ENCODE measurements around the gene KRTAP24-1.

The KRTAP24-1 gene

GRCh38 chr21:30256100-30256499, 26.6 kb downstream of the KRTAP24-1 start:
- Histone ChIP-seq H3K27me3 (ENCODE audit: insufficient read depth, low read length) (no peaks in the 10 kb centered on the region), H2AFZ (ENCODE audit: low read depth, low read length) (no peak overlapping the region), H3K36me3 (ENCODE audit: insufficient read depth, low read length) (no peaks in the 10 kb centered on the region), H3K4me3 (ENCODE audit: low read length) (no peak overlapping the region), H3K4me1 (ENCODE audit: insufficient read depth, low read length) (no peaks in the 10 kb centered on the region), H3K9me3 (ENCODE audit: low read length) (no peaks in the 10 kb centered on the region)

GRCh38 chr21:30255679-30256078, 27.1 kb downstream of the KRTAP24-1 start:
- no peaks in the 10 kb centered on the region for H3K4me1 ChIP-seq (ENCODE audit: insufficient read depth, low read length)
- H3K27me3 ChIP-seq (ENCODE audit: insufficient read depth, low read length): no peaks in the 10 kb centered on the region
- H3K36me3 ChIP-seq (ENCODE audit: insufficient read depth, low read length): no peaks in the 10 kb centered on the region
- H3K4me3 ChIP-seq (ENCODE audit: low read length): no peak overlapping the region
- no peak overlapping the region for H2AFZ ChIP-seq (ENCODE audit: low read depth, low read length)
- H3K9me3 ChIP-seq (ENCODE audit: low read length): no peaks in the 10 kb centered on the region

GRCh38 chr21:30251781-30252180, 31.0 kb downstream of the KRTAP24-1 start:
- no peak overlapping the region for H3K4me3 ChIP-seq (ENCODE audit: low read length)
- H3K36me3 ChIP-seq (ENCODE audit: insufficient read depth, low read length): no peaks in the 10 kb centered on the region
- H3K9me3 ChIP-seq (ENCODE audit: low read length): no peaks in the 10 kb centered on the region
- no peak overlapping the region for H2AFZ ChIP-seq (ENCODE audit: low read depth, low read length)
- H3K27me3 ChIP-seq (ENCODE audit: insufficient read depth, low read length): no peaks in the 10 kb centered on the region
- no peaks in the 10 kb centered on the region for H3K4me1 ChIP-seq (ENCODE audit: insufficient read depth, low read length)

GRCh38 chr21:30249936-30250335, 32.8 kb downstream of the KRTAP24-1 start:
- Histone ChIP-seq H3K4me3 (ENCODE audit: low read length) (no peak overlapping the region), H2AFZ (ENCODE audit: low read depth, low read length) (no peak overlapping the region), H3K27me3 (ENCODE audit: insufficient read depth, low read length) (no peaks in the 10 kb centered on the region), H3K9me3 (ENCODE audit: low read length) (no peaks in the 10 kb centered on the region), H3K36me3 (ENCODE audit: insufficient read depth, low read length) (no peaks in the 10 kb centered on the region), H3K4me1 (ENCODE audit: insufficient read depth, low read length) (no peaks in the 10 kb centered on the region)

- Histone ChIP-seq H3K4me3 (ENCODE audit: low read length) (no peak overlapping the region), H3K27me3 (ENCODE audit: insufficient read depth, low read length) (no peaks in the 10 kb centered on the region), H3K36me3 (ENCODE audit: insufficient read depth, low read length) (no peaks in the 10 kb centered on the region), H3K9me3 (ENCODE audit: low read length) (no peaks in the 10 kb centered on the region), H3K4me1 (ENCODE audit: insufficient read depth, low read length) (peaks cover 4% of the 10 kb centered on the region), H2AFZ (ENCODE audit: low read depth, low read length) (no peak overlapping the region)
Observed at GRCh38 chr21:30248844-30249243, 33.9 kb downstream of the KRTAP24-1 start.

- Histone ChIP-seq H2AFZ (ENCODE audit: low read depth, low read length) (no peak overlapping the region), H3K9me3 (ENCODE audit: low read length) (no peaks in the 10 kb centered on the region), H3K27me3 (ENCODE audit: insufficient read depth, low read length) (no peaks in the 10 kb centered on the region), H3K4me3 (ENCODE audit: low read length) (no peak overlapping the region), H3K36me3 (ENCODE audit: insufficient read depth, low read length) (no peaks in the 10 kb centered on the region), H3K4me1 (ENCODE audit: insufficient read depth, low read length) (peaks cover 4% of the 10 kb centered on the region)
Observed at GRCh38 chr21:30245061-30245460, 37.7 kb downstream of the KRTAP24-1 start.

GRCh38 chr21:30243691-30244090, 39.1 kb downstream of the KRTAP24-1 start:
- H3K4me1 ChIP-seq (ENCODE audit: insufficient read depth, low read length): peaks cover 4% of the 10 kb centered on the region
- H3K27me3 ChIP-seq (ENCODE audit: insufficient read depth, low read length): no peaks in the 10 kb centered on the region
- H3K9me3 ChIP-seq (ENCODE audit: low read length): no peaks in the 10 kb centered on the region
- no peak overlapping the region for H2AFZ ChIP-seq (ENCODE audit: low read depth, low read length)
- no peaks in the 10 kb centered on the region for H3K36me3 ChIP-seq (ENCODE audit: insufficient read depth, low read length)
- H3K4me3 ChIP-seq (ENCODE audit: low read length): no peak overlapping the region

GRCh38 chr21:30240661-30241060, 42.1 kb downstream of the KRTAP24-1 start:
- peaks cover 4% of the 10 kb centered on the region for H3K4me1 ChIP-seq (ENCODE audit: insufficient read depth, low read length)
- no peak overlapping the region for H2AFZ ChIP-seq (ENCODE audit: low read depth, low read length)
- no peak overlapping the region for H3K4me3 ChIP-seq (ENCODE audit: low read length)
- no peaks in the 10 kb centered on the region for H3K36me3 ChIP-seq (ENCODE audit: insufficient read depth, low read length)
- no peaks in the 10 kb centered on the region for H3K27me3 ChIP-seq (ENCODE audit: insufficient read depth, low read length)
- H3K9me3 ChIP-seq (ENCODE audit: low read length): no peaks in the 10 kb centered on the region

- H3K4me1 ChIP-seq (ENCODE audit: insufficient read depth, low read length): no peaks in the 10 kb centered on the region
- H3K36me3 ChIP-seq (ENCODE audit: insufficient read depth, low read length): no peaks in the 10 kb centered on the region
- no peak overlapping the region for H2AFZ ChIP-seq (ENCODE audit: low read depth, low read length)
- no peaks in the 10 kb centered on the region for H3K9me3 ChIP-seq (ENCODE audit: low read length)
- no peaks in the 10 kb centered on the region for H3K27me3 ChIP-seq (ENCODE audit: insufficient read depth, low read length)
- H3K4me3 ChIP-seq (ENCODE audit: low read length): no peak overlapping the region
Observed at GRCh38 chr21:30238168-30238567, 44.6 kb downstream of the KRTAP24-1 start.

GRCh38 chr21:30234643-30235042, 48.1 kb downstream of the KRTAP24-1 start:
- no peak overlapping the region for H2AFZ ChIP-seq (ENCODE audit: low read depth, low read length)
- H3K4me1 ChIP-seq (ENCODE audit: insufficient read depth, low read length): no peaks in the 10 kb centered on the region
- H3K9me3 ChIP-seq (ENCODE audit: low read length): no peaks in the 10 kb centered on the region
- no peaks in the 10 kb centered on the region for H3K27me3 ChIP-seq (ENCODE audit: insufficient read depth, low read length)
- no peaks in the 10 kb centered on the region for H3K36me3 ChIP-seq (ENCODE audit: insufficient read depth, low read length)
- H3K4me3 ChIP-seq (ENCODE audit: low read length): no peak overlapping the region

- no peaks in the 10 kb centered on the region for H3K9me3 ChIP-seq (ENCODE audit: low read length)
- no peaks in the 10 kb centered on the region for H3K27me3 ChIP-seq (ENCODE audit: insufficient read depth, low read length)
- H2AFZ ChIP-seq (ENCODE audit: low read depth, low read length): no peak overlapping the region
- H3K4me3 ChIP-seq (ENCODE audit: low read length): no peak overlapping the region
- H3K4me1 ChIP-seq (ENCODE audit: insufficient read depth, low read length): no peaks in the 10 kb centered on the region
- no peaks in the 10 kb centered on the region for H3K36me3 ChIP-seq (ENCODE audit: insufficient read depth, low read length)
Observed at GRCh38 chr21:30234050-30234449, 48.7 kb downstream of the KRTAP24-1 start.

GRCh38 chr21:30233228-30234020, 49.3 kb downstream of the KRTAP24-1 start:
- Histone ChIP-seq H3K36me3 (ENCODE audit: insufficient read depth, low read length) (no peaks in the 10 kb centered on the region), H3K9me3 (ENCODE audit: low read length) (no peaks in the 10 kb centered on the region), H2AFZ (ENCODE audit: low read depth, low read length) (no peak overlapping the region), H3K4me3 (ENCODE audit: low read length) (no peak overlapping the region), H3K27me3 (ENCODE audit: insufficient read depth, low read length) (no peaks in the 10 kb centered on the region), H3K4me1 (ENCODE audit: insufficient read depth, low read length) (no peaks in the 10 kb centered on the region)

- H3K4me1 ChIP-seq (ENCODE audit: insufficient read depth, low read length): peaks cover 10% of the 10 kb centered on the region
- H3K9me3 ChIP-seq (ENCODE audit: low read length): no peaks in the 10 kb centered on the region
- H3K36me3 ChIP-seq (ENCODE audit: insufficient read depth, low read length): no peaks in the 10 kb centered on the region
- H2AFZ ChIP-seq (ENCODE audit: low read depth, low read length): no peak overlapping the region
- no peak overlapping the region for H3K4me3 ChIP-seq (ENCODE audit: low read length)
- H3K27me3 ChIP-seq (ENCODE audit: insufficient read depth, low read length): no peaks in the 10 kb centered on the region
Observed at GRCh38 chr21:30232011-30232410, 50.7 kb downstream of the KRTAP24-1 start.

Data from neuron (in vitro differentiated cells).